K562 (cell line): ENCODE results near the gene PPP2R2B. TPM values are rescaled to one million over a fixed set of nuclear protein-coding genes. Genes with fewer than 3 reads are reported as not detected.
A peak's percentile ranks its signal among the peaks of the same experiment; 100 is the strongest.

Experiments
- ATAC-seq: fragments of 200-7000 bp; cut with Tn5 transposase; 3 replicates; pipeline ENCODE4 v1.9.1; 2020; ENCODE audit warnings: moderate library complexity
- BruUV-seq: library from RNA; stranded (reverse); fragments of 400-500 nt; replicated peaks from 2 replicates; lab custom pipeline; 2021; lab: Mats Ljungman, UMichigan
- CTCF ChIA-PET: fragments of 300-600 bp; formaldehyde crosslinking; extraction: SDS; loops from one replicate; lab custom pipeline; 2021; ENCODE audit warnings: low intra/inter-chr PET ratio; lab: Yijun Ruan, JAX
- POLR2A ChIA-PET: fragments of 300-600, 350-650 bp; sonication (Branson Sonifier 250); formaldehyde crosslinking; extraction: SDS; loops from one replicate; lab custom pipeline; 2021; ENCODE audit warnings: antibody characterized with exemption, inconsistent platforms; lab: Yijun Ruan, JAX
- DNase-seq, 4 experiments: peaks; one replicate each; pipeline versions ENCODE4 v3.0.0 to v3.0.0-alpha.2; 2011 to 2018; ENCODE audit warnings: low spot score in 3 of 4, mixed read lengths in 3 of 4; ENCODE audit errors: extremely low read depth in 1 of 4
- FAIRE-seq: peaks from 2 replicates; lab custom pipeline; 2011; peaks lifted over from hg19 to GRCh38; lab: Jason Lieb, UNC
- H2AFZ ChIP-seq: 2 replicates; pipeline ENCODE4 v1.6.0; 2011; ENCODE audit warnings: low read depth, low read length, control low read depth, inconsistent platforms
- H3K27ac ChIP-seq: fragments of 200-600 bp; 3 replicates; pipeline ENCODE4 v1.8.0; 2011; ENCODE audit warnings: low read depth, mild to moderate bottlenecking, control low read depth, inconsistent platforms, low read length, moderate library complexity, mixed read lengths; ENCODE audit errors: extremely low read depth
- H3K27me3 ChIP-seq, 2 experiments: fragments of 300-600 bp in 1 of 2; 2 replicates in 1 of 2; 3 replicates in 1 of 2; pipeline versions ENCODE4 v1.6.0 to v1.8.0; 2011; ENCODE audit warnings: inconsistent platforms in 2 of 2, low read length in 2 of 2, mild to moderate bottlenecking in 1 of 2, mixed read lengths in 1 of 2, moderate library complexity in 1 of 2; ENCODE audit not compliant: control insufficient read depth in 2 of 2, insufficient read depth in 2 of 2
- H3K36me3 ChIP-seq: fragments of 300-600 bp; 3 replicates; pipeline ENCODE4 v1.8.0; 2011; ENCODE audit warnings: mild to moderate bottlenecking, low read length, inconsistent platforms; ENCODE audit not compliant: control insufficient read depth, insufficient read depth
- H3K4me1 ChIP-seq, 2 experiments: fragments of 200-600 bp in 1 of 2; replicated peaks in 1 of 2; 2 replicates in 1 of 2; 3 replicates in 1 of 2; pipeline versions ENCODE4 v1.5.1 to v1.8.0; 2011; ENCODE audit warnings: inconsistent platforms in 2 of 2, low read length in 2 of 2, mild to moderate bottlenecking in 1 of 2, mixed read lengths in 1 of 2, moderate library complexity in 1 of 2; ENCODE audit not compliant: control insufficient read depth in 2 of 2, insufficient read depth in 2 of 2
- H3K4me2 ChIP-seq: 2 replicates; pipeline ENCODE4 v1.6.1; 2011; ENCODE audit warnings: low read length, control low read depth, inconsistent platforms, mixed read lengths; ENCODE audit not compliant: insufficient read depth
- H3K4me3 ChIP-seq: fragments of 200-600 bp; sonication (generic), shearing (Covaris generic); 2 replicates; pipeline ENCODE4 v1.5.1; 2016; ENCODE audit warnings: control low read depth, inconsistent platforms
- H3K79me2 ChIP-seq: fragments of 200-600 bp; 3 replicates; pipeline ENCODE4 v1.8.0; 2011; ENCODE audit warnings: low read length, inconsistent platforms; ENCODE audit not compliant: control insufficient read depth, insufficient read depth
- H3K9ac ChIP-seq, 2 experiments: 2 replicates each; pipeline versions ENCODE4 v1.6.0 to v1.6.1; 2011; ENCODE audit warnings: low read depth in 2 of 2, low read length in 2 of 2, control low read depth in 1 of 2, inconsistent platforms in 1 of 2, mild to moderate bottlenecking in 1 of 2, mixed read lengths in 1 of 2; ENCODE audit not compliant: insufficient read depth in 1 of 2
- H3K9me1 ChIP-seq: one replicate; pipeline ENCODE4 v1.6.0; 2011; ENCODE audit warnings: inconsistent platforms, mild to moderate bottlenecking, low read length, moderate library complexity; ENCODE audit not compliant: control insufficient read depth, insufficient read depth
- H3K9me3 ChIP-seq: replicated peaks from 2 replicates; pipeline ENCODE4 v1.5.1; 2011; ENCODE audit warnings: low read depth, low read length, inconsistent platforms; ENCODE audit not compliant: control insufficient read depth, insufficient read depth
- H4K20me1 ChIP-seq: replicated peaks from 2 replicates; pipeline ENCODE4 v1.6.1; 2011; ENCODE audit warnings: low read length, inconsistent platforms, mixed read lengths; ENCODE audit not compliant: control insufficient read depth, insufficient read depth
- CEBPB ChIP-seq: fragments of 450-650 bp; IDR thresholded peaks from 2 replicates; pipeline ENCODE4 v1.6.1; 2016; ENCODE audit warnings: missing genetic modification characterization, missing compliant biosample characterization
- CEBPG ChIP-seq, 3 experiments: fragments of 200-800 bp in 1 of 3; sonication (Bioruptor generic) in 1 of 3; sonication (generic) in 1 of 3; formaldehyde crosslinking in 1 of 3; IDR thresholded peaks in 2 of 3; conservative IDR thresholded peaks in 1 of 3; 2 replicates each; pipeline versions ENCODE4 v1.6.1 to v1.8.0; 2016 to 2022; ENCODE audit warnings: missing compliant biosample characterization in 2 of 3, missing genetic modification characterization in 2 of 3, mild to moderate bottlenecking in 1 of 3, missing genetic modification reagents in 1 of 3
- CREB3 ChIP-seq: fragments of 450-650 bp; conservative IDR thresholded peaks from 2 replicates; pipeline ENCODE4 v1.6.1; 2016; ENCODE audit warnings: missing genetic modification characterization, low read depth, mild to moderate bottlenecking, missing compliant biosample characterization, moderate library complexity
- DNMT1 ChIP-seq: fragments of 450-650 bp; IDR thresholded peaks from 2 replicates; pipeline ENCODE4 v1.6.1; 2016; ENCODE audit warnings: antibody characterized with exemption, mild to moderate bottlenecking
- ETS1 ChIP-seq: conservative IDR thresholded peaks from 2 replicates; pipeline ENCODE4 v1.6.1; 2011; ENCODE audit warnings: low read depth, mild to moderate bottlenecking, low read length; ENCODE audit not compliant: control insufficient read depth
- ETS2 ChIP-seq: IDR thresholded peaks from 2 replicates; pipeline ENCODE4 v1.6.1; 2016; ENCODE audit warnings: borderline replicate concordance, missing genetic modification characterization, mild to moderate bottlenecking, moderate library complexity, missing compliant biosample characterization; ENCODE audit not compliant: poor library complexity, severe bottlenecking
- HINFP ChIP-seq: fragments of 450-650 bp; conservative IDR thresholded peaks from 2 replicates; pipeline ENCODE4 v1.6.1; 2016; ENCODE audit warnings: missing genetic modification characterization, low read depth, mild to moderate bottlenecking, control low read depth, missing compliant biosample characterization
- KAT7 ChIP-seq: sonication (generic); formaldehyde crosslinking; IDR thresholded peaks from 2 replicates; pipeline ENCODE4 v1.8.0; 2022; ENCODE audit warnings: missing genetic modification reagents, mild to moderate bottlenecking, borderline replicate concordance
- NCOA2 ChIP-seq, 2 experiments: fragments of 450-650 bp; IDR thresholded peaks; 2 replicates each; pipeline ENCODE4 v1.6.1; 2018; ENCODE audit warnings: mild to moderate bottlenecking in 2 of 2, moderate library complexity in 1 of 2; ENCODE audit not compliant: partially characterized antibody in 2 of 2
- RBM14 ChIP-seq: fragments of 200-400 bp; formaldehyde crosslinking; IDR thresholded peaks from 2 replicates; pipeline ENCODE4 v1.6.1; 2018; ENCODE audit warnings: low read depth, mild to moderate bottlenecking, low read length, moderate library complexity, borderline replicate concordance; ENCODE audit not compliant: insufficient read depth
- RFX1 ChIP-seq: fragments of 450-650 bp; IDR thresholded peaks from 2 replicates; pipeline ENCODE4 v1.6.1; 2016; ENCODE audit warnings: mild to moderate bottlenecking, moderate library complexity
- SMAD2 ChIP-seq: fragments of 150-350 bp; IDR thresholded peaks from 2 replicates; pipeline ENCODE4 v1.6.1; 2014; ENCODE audit warnings: low read depth, mild to moderate bottlenecking, low read length
- SRF ChIP-seq, 2 experiments: fragments of 250-450, 450-650 bp in 1 of 2; sonication (Bioruptor Pico) in 1 of 2; sonication (generic) in 1 of 2; formaldehyde crosslinking; IDR thresholded peaks; 2 replicates each; pipeline versions ENCODE4 v1.5.0 to v1.5.1; 2020 to 2022; ENCODE audit warnings: mild to moderate bottlenecking in 1 of 2, missing genetic modification reagents in 1 of 2
- TSC22D4 ChIP-seq: fragments of 450-650 bp; IDR thresholded peaks from 2 replicates; pipeline ENCODE4 v1.6.1; 2016; ENCODE audit warnings: missing genetic modification characterization, missing biosample characterization, control low read depth
- ZNF253 ChIP-seq: fragments of 250-450 bp; sonication (Bioruptor Pico); conservative IDR thresholded peaks from 2 replicates; pipeline ENCODE4 v1.6.1; 2021; ENCODE audit warnings: mild to moderate bottlenecking
- ZNF57 ChIP-seq: fragments of 450-650 bp; formaldehyde crosslinking; IDR thresholded peaks from 2 replicates; pipeline ENCODE4 v1.4.0; 2020; ENCODE audit warnings: mild to moderate bottlenecking, moderate library complexity
- WGBS: fragments of 100-300 bp; shearing (Covaris generic); methylation state at CpG from one replicate; pipeline ENCODE4 v1.1.6; 2016; ENCODE audit warnings: low coverage, mixed read lengths; ENCODE audit not compliant: insufficient coverage; ENCODE audit errors: missing lambda C conversion rate; 5-methylcytosine and 5-hydroxymethylcytosine counted together
- in situ Hi-C: fragments of 300-500 bp; cut with MboI; formaldehyde crosslinking; loops from 4 replicates; pipeline ENCODE4 v1.15.0; 2018; ENCODE audit warnings: inconsistent platforms, mixed read lengths
- intact Hi-C: fragments of 100-400 bp; cut with micrococcal nuclease; formaldehyde crosslinking; loops from 2 replicates; pipeline ENCODE4 v1.14.2; 2022
- polyA plus RNA-seq, 8 experiments: library from polyadenylated mRNA; depleted of rRNA in 4 of 8; stranded (reverse) in 5 of 8; unstranded in 3 of 8; fragments of >200 nt; fragmentation: Nextera tagmentation in 2 of 8; fragmentation: Illumina TruSeq in 1 of 8; extraction: Ambion mirVana in 2 of 8; extraction: Trizol in 1 of 8; gene quantifications; 2 replicates each; pipeline versions ENCODE4 v1.2.1 to v1.2.3, GENCODE V29; 2011 to 2014; ENCODE audit warnings: inconsistent platforms in 1 of 8, missing spikeins in 1 of 8
- total RNA-seq, 7 experiments: library from RNA; depleted of rRNA in 6 of 7; stranded (reverse); fragments of >200 nt in 6 of 7; fragmentation: Illumina TruSeq in 2 of 7; extraction: Trizol in 2 of 7; gene quantifications; 2 replicates each; pipeline versions ENCODE4 v1.2.1 to v1.2.3, GENCODE V29; 2011 to 2021; ENCODE audit warnings: low replicate concordance in 1 of 7
- TF ChIP-seq, protein P1 (sequence below): sonication (generic); formaldehyde crosslinking; IDR thresholded peaks from 2 replicates; pipeline ENCODE4 v1.8.1; 2023; ENCODE audit warnings: mild to moderate bottlenecking, missing genetic modification reagents, moderate library complexity

Gene PPP2R2B
- total and polyA plus RNA-seq, 9 of the 15 experiments (the other 6 are each of a cell fraction or from before 2014, with no cell fraction given) = not detected

DNA sequence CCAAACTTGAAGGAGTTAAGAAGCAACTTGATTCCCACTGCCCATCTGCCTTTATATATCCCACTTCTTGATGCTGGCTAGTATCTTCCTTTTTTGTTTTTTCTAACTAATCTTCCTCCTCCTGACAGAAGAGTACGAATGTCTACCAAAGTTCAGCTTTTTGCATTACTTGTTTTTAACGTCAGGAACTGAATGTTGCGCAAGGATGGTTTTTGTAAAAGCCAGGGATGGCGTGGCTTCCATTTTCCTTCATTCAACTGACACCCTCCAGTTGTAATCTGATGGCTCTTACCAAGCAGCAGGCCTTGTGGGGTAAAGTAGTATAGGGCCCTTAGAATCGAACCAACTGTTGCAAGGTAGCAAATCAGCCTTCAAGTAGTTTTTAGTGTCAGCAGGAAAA, 291.8 kb downstream of the PPP2R2B start:
- FAIRE-seq = no peak

More for the DNA sequence above, 291.8 kb downstream of the PPP2R2B start:
- H3K27me3 ChIP-seq = no peaks in the 10 kb centered on the region
- TF ChIP-seq ZNF253 (CRISPR knock-in tag) = no peak
- TF ChIP-seq DNMT1 = no peak
- TF ChIP-seq CEBPB (tag) = peak; percentile 43; the same call in 1 of the 2 replicates
- TF ChIP-seq, protein P1, sequence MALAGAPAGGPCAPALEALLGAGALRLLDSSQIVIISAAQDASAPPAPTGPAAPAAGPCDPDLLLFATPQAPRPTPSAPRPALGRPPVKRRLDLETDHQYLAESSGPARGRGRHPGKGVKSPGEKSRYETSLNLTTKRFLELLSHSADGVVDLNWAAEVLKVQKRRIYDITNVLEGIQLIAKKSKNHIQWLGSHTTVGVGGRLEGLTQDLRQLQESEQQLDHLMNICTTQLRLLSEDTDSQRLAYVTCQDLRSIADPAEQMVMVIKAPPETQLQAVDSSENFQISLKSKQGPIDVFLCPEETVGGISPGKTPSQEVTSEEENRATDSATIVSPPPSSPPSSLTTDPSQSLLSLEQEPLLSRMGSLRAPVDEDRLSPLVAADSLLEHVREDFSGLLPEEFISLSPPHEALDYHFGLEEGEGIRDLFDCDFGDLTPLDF (CRISPR knock-in tag) = no peak
- TF ChIP-seq ETS2 (tag) = no peak
- no peak for TF ChIP-seq HINFP
- no peak for TF ChIP-seq KAT7
- no peak for TF ChIP-seq ZNF57 (CRISPR knock-in tag)
- no peak for TF ChIP-seq NCOA2 (IDR thresholded peaks at IDR 0.05; ENCODE audit: partially characterized antibody in 2 of 2)
- no peak for TF ChIP-seq TSC22D4 (tag)
- no peak for TF ChIP-seq RBM14
- no peak for TF ChIP-seq SMAD2
- no peak for TF ChIP-seq RFX1
- TF ChIP-seq SRF (CRISPR knock-in tag; IDR thresholded peaks at IDR 0.05) = no peak
- TF ChIP-seq ETS1 = no peak
- TF ChIP-seq CEBPG (CRISPR knock-in tag; IDR thresholded peaks at IDR 0.05) = no peak
- TF ChIP-seq CEBPG (tag; conservative IDR thresholded peaks at IDR 0.05 in 1 of 2, IDR thresholded peaks at IDR 0.05 in 1 of 2) = 0 out of 4 replicates have a peak, but pooled peaks of 1 of the 2 experiments have one; percentile 13
- TF ChIP-seq CREB3 (tag) = no peak
- DNase-seq (no peak), ATAC-seq (no peak)
- H3K79me2 ChIP-seq = no peaks in the 10 kb centered on the region
- H3K4me2 ChIP-seq = no peak overlapping the region
- intact Hi-C loops = no loop called here
- no peaks in the 10 kb centered on the region for H4K20me1 ChIP-seq
- no peaks in the 10 kb centered on the region for H3K36me3 ChIP-seq
- no peak overlapping the region for H3K4me3 ChIP-seq
- H3K27ac ChIP-seq = no peak overlapping the region
- ChIA-PET CTCF (no interaction called here), POLR2A (no interaction called here)
- in situ Hi-C loops = no loop called here
- no peaks in the 10 kb centered on the region for H3K9me3 ChIP-seq
- H2AFZ ChIP-seq = no peak overlapping the region
- WGBS = 0% methylated on average over 5 of the region's 5 CpGs
- no peaks in the 10 kb centered on the region for H3K9me1 ChIP-seq
- H3K9ac ChIP-seq = no peak overlapping the region
- no TSS peak for BruUV-seq
- no peaks in the 10 kb centered on the region for H3K4me1 ChIP-seq
